NCI-H1092 (cell line): Measurements from ENCODE around the gene PRRC1.
"Not testable (repeated sequence)": the region's sequence is repeated elsewhere in the genome, so short reads cannot be mapped to it uniquely, and the experiment has no call there.

Experiments used
- DNase-seq: peaks from one replicate; lab custom pipeline; 2025; lab: John Stamatoyannopoulos, UW

PRRC1 gene

GRCh38 chr5:127517480-127518318 is at the start of gene PRRC1:
TSS of gene PRRC1 (plus strand) at chr5:127517640. CDS start at chr5:127523480, 5,840 bp downstream.
- DNase-seq, result peak; percentile 31

- no peak for DNase-seq
These were observed 46.2 kb upstream of the PRRC1 start for GRCh38 chr5:127471211-127471610.

- no peak for DNase-seq
These were observed 44.7 kb upstream of the PRRC1 start for GRCh38 chr5:127472700-127473099.

- no peak for DNase-seq
These were observed 31.0 kb upstream of the PRRC1 start for GRCh38 chr5:127486471-127486870.

- DNase-seq, result no peak
These were observed 24.3 kb upstream of the PRRC1 start for GRCh38 chr5:127492854-127493738.

GRCh38 chr5:127498548-127498947 is 18.9 kb upstream of the PRRC1 start:
- no peak for DNase-seq

- DNase-seq, result no peak
These were observed 11.5 kb upstream of the PRRC1 start for GRCh38 chr5:127505905-127506304.

GRCh38 chr5:127506616-127507015 is 10.8 kb upstream of the PRRC1 start:
- no peak for DNase-seq

- DNase-seq, result no peak
These were observed 8.6 kb upstream of the PRRC1 start for GRCh38 chr5:127508644-127509373.

GRCh38 chr5:127513408-127513970 is 4.0 kb upstream of the PRRC1 start:
- no peak for DNase-seq

- DNase-seq, result no peak
These were observed 2.6 kb upstream of the PRRC1 start for GRCh38 chr5:127514816-127515215.

- DNase-seq, result no peak
These were observed 1.6 kb upstream of the PRRC1 start for GRCh38 chr5:127515693-127516440.

GRCh38 chr5:127517110-127517479 is 345 bp upstream of the PRRC1 start:
- DNase-seq, result no peak

GRCh38 chr5:127518319-127518621 is 830 bp downstream of the PRRC1 start:
- DNase-seq, result no peak

- DNase-seq, result no peak
These were observed 2.1 kb downstream of the PRRC1 start for GRCh38 chr5:127519527-127519926.

- DNase-seq, result no peak
These were observed 3.8 kb downstream of the PRRC1 start for GRCh38 chr5:127521138-127521770.

GRCh38 chr5:127525181-127525580 is 7.7 kb downstream of the PRRC1 start:
- DNase-seq, result no peak

- DNase-seq, result no peak
These were observed 12.7 kb downstream of the PRRC1 start for GRCh38 chr5:127529904-127530682.

GRCh38 chr5:127536687-127537086 is 19.2 kb downstream of the PRRC1 start:
- no peak for DNase-seq

- DNase-seq, result not testable (repeated sequence)
These were observed 23.1 kb downstream of the PRRC1 start for GRCh38 chr5:127540553-127540952.
